K562 (cell line): ENCODE results near the gene WDR64. TPM values are rescaled to one million over a fixed set of nuclear protein-coding genes. Genes with fewer than 3 reads are reported as not detected.

Experiments
- CBFB ChIP-seq: sonication (generic); formaldehyde crosslinking; IDR thresholded peaks from 2 replicates; pipeline ENCODE4 v1.4.0; 2020; ENCODE audit warnings: mild to moderate bottlenecking, missing genetic modification reagents
- CLOCK ChIP-seq: fragments of 250-450 bp; sonication (Bioruptor Pico); IDR thresholded peaks from 2 replicates; pipeline ENCODE4 v1.4.0; 2020; ENCODE audit warnings: mild to moderate bottlenecking, moderate library complexity, borderline replicate concordance
- CREB3L1 ChIP-seq: fragments of 450-650 bp; IDR thresholded peaks from 2 replicates; pipeline ENCODE4 v1.6.1; 2014; ENCODE audit warnings: low read depth, mild to moderate bottlenecking, moderate library complexity, borderline replicate concordance
- HDAC2 ChIP-seq: fragments of 450-650 bp; IDR thresholded peaks from 2 replicates; pipeline ENCODE4 v1.6.1; 2016; ENCODE audit warnings: mild to moderate bottlenecking
- IRF9 ChIP-seq: fragments of 450-650 bp; IDR thresholded peaks from 2 replicates; pipeline ENCODE4 v1.6.1; 2016; ENCODE audit warnings: missing biosample characterization, missing genetic modification characterization
- KAT7 ChIP-seq: sonication (generic); formaldehyde crosslinking; IDR thresholded peaks from 2 replicates; pipeline ENCODE4 v1.8.0; 2022; ENCODE audit warnings: missing genetic modification reagents, mild to moderate bottlenecking, borderline replicate concordance
- MAFF ChIP-seq: IDR thresholded peaks from 2 replicates; pipeline ENCODE4 v1.6.1; 2012; ENCODE audit warnings: low read length, improper control_type of control experiment
- MAFG ChIP-seq: fragments of 450-650 bp; conservative IDR thresholded peaks from 2 replicates; pipeline ENCODE4 v1.6.1; 2016; ENCODE audit warnings: missing genetic modification characterization, missing compliant biosample characterization
- MECOM ChIP-seq: fragments of 250-450 bp; sonication (Bioruptor Pico); IDR thresholded peaks from 2 replicates; pipeline ENCODE4 v1.8.0; 2022; ENCODE audit warnings: inconsistent platforms
- MTF1 ChIP-seq: fragments of 250-450 bp; sonication (Bioruptor Pico); IDR thresholded peaks from 2 replicates; pipeline ENCODE4 v1.9.0; 2021; ENCODE audit warnings: moderate library complexity, mild to moderate bottlenecking, inconsistent platforms, borderline replicate concordance
- NUFIP1 ChIP-seq: fragments of 450-650 bp; IDR thresholded peaks from 2 replicates; pipeline ENCODE4 v1.6.1; 2018; ENCODE audit not compliant: partially characterized antibody
- PCBP2 ChIP-seq: fragments of 200-400 bp; formaldehyde crosslinking; IDR thresholded peaks from 2 replicates; pipeline ENCODE4 v1.6.1; 2018; ENCODE audit warnings: low read length, low read depth, mild to moderate bottlenecking, moderate library complexity; ENCODE audit not compliant: poor library complexity, severe bottlenecking
- POLR2H ChIP-seq: IDR thresholded peaks from 2 replicates; pipeline ENCODE4 v1.6.1; 2016; ENCODE audit warnings: missing genetic modification characterization, low read depth, mild to moderate bottlenecking, control low read depth, missing compliant biosample characterization, moderate library complexity
- SOX6 ChIP-seq: fragments of 450-650 bp; IDR thresholded peaks from 2 replicates; pipeline ENCODE4 v1.6.1; 2014; ENCODE audit warnings: mild to moderate bottlenecking
- STAT5B ChIP-seq: fragments of 250-450 bp; sonication (Bioruptor Pico); IDR thresholded peaks from 2 replicates; pipeline ENCODE4 v1.8.0; 2021; ENCODE audit warnings: mild to moderate bottlenecking, inconsistent platforms
- TFAM ChIP-seq: fragments of 250-450 bp; sonication (Bioruptor Pico); conservative IDR thresholded peaks from 2 replicates; pipeline ENCODE4 v1.5.0; 2021; ENCODE audit warnings: mild to moderate bottlenecking, moderate library complexity
- ZBTB5 ChIP-seq: fragments of 450-650 bp; IDR thresholded peaks from 2 replicates; pipeline ENCODE4 v1.6.1; 2017; ENCODE audit warnings: antibody characterized with exemption
- ZC3H4 ChIP-seq: sonication (generic); formaldehyde crosslinking; IDR thresholded peaks from 2 replicates; pipeline ENCODE4 v1.9.0; 2021; ENCODE audit warnings: missing genetic modification reagents, borderline replicate concordance
- ZNF75A ChIP-seq: fragments of 450-650 bp; formaldehyde crosslinking; IDR thresholded peaks from 2 replicates; pipeline ENCODE4 v1.4.0; 2020; ENCODE audit warnings: mild to moderate bottlenecking
- ZNF79 ChIP-seq: fragments of 250-450 bp; sonication (Bioruptor Pico); IDR thresholded peaks from 2 replicates; pipeline ENCODE4 v1.4.0; 2020; ENCODE audit warnings: low read depth, mild to moderate bottlenecking, moderate library complexity
- polyA plus RNA-seq, 8 experiments: library from polyadenylated mRNA; depleted of rRNA in 4 of 8; stranded (reverse) in 5 of 8; unstranded in 3 of 8; fragments of >200 nt; fragmentation: Nextera tagmentation in 2 of 8; fragmentation: Illumina TruSeq in 1 of 8; extraction: Ambion mirVana in 2 of 8; extraction: Trizol in 1 of 8; gene quantifications; 2 replicates each; pipeline versions ENCODE4 v1.2.1 to v1.2.3, GENCODE V29; 2011 to 2014; ENCODE audit warnings: inconsistent platforms in 1 of 8, missing spikeins in 1 of 8
- total RNA-seq, 7 experiments: library from RNA; depleted of rRNA in 6 of 7; stranded (reverse); fragments of >200 nt in 6 of 7; fragmentation: Illumina TruSeq in 2 of 7; extraction: Trizol in 2 of 7; gene quantifications; 2 replicates each; pipeline versions ENCODE4 v1.2.1 to v1.2.3, GENCODE V29; 2011 to 2021; ENCODE audit warnings: low replicate concordance in 1 of 7

WDR64 gene
- total and polyA plus RNA-seq, 9 of the 15 experiments (the other 6 are each of a cell fraction or from before 2014, with no cell fraction given), result 0.06 to 0.29 (median 0.19) TPM; not detected in 5

GRCh38 chr1:241696815-241697639, 44.9 kb downstream of the WDR64 start (continued):
- TF ChIP-seq CLOCK (CRISPR knock-in tag) (peak; percentile 84; the same call in 1 of the 2 replicates), POLR2H (tag) (no peak), ZNF75A (CRISPR knock-in tag) (peak; percentile 71), CREB3L1 (no peak), IRF9 (peak; percentile 97), HDAC2 (no peak), PCBP2 (no peak), MTF1 (CRISPR knock-in tag) (peak; percentile 95), MAFG (tag) (0 out of 2 replicates have a peak, but pooled peaks have one; percentile 16), ZC3H4 (CRISPR knock-in tag) (no peak), CBFB (no peak), MECOM (CRISPR knock-in tag) (peak; percentile 96), ZNF79 (CRISPR knock-in tag) (peak; percentile 83), TFAM (CRISPR knock-in tag) (no peak), ZBTB5 (no peak), NUFIP1 (no peak), STAT5B (CRISPR knock-in tag) (peak; percentile 69; the same call in 1 of the 2 replicates), MAFF (no peak), SOX6 (no peak), KAT7 (no peak)
